Activated T-helper 17 cell treated with anti-CD3 and anti-CD28 coated beads, Interleukin-2, amount 50 U/mL, for 72 hours (primary cell): ENCODE data around the gene MBOAT1. TPM values are rescaled to one million over a fixed set of nuclear protein-coding genes. Genes with fewer than 3 reads are reported as not detected.

Source experiments
- ATAC-seq: fragments of 150-1000 bp; cut with Tn5 transposase; replicated peaks from 2 replicates; pipeline ENCODE4 v1.10.0; 2021; ENCODE audit warnings: mild to moderate bottlenecking, moderate library complexity
- H3K27ac Mint-ChIP-seq: one replicate; pipeline ENCODE4 v1.8.0; 2022; ENCODE audit warnings: mixed read lengths
- H3K27me3 Mint-ChIP-seq: one replicate; pipeline ENCODE4 v1.8.0; 2022; ENCODE audit warnings: mixed read lengths
- H3K36me3 Mint-ChIP-seq: one replicate; pipeline ENCODE4 v1.8.0; 2022; ENCODE audit warnings: low read depth, mild to moderate bottlenecking, mixed read lengths
- H3K4me1 Mint-ChIP-seq: one replicate; pipeline ENCODE4 v1.8.0; 2022; ENCODE audit warnings: mixed read lengths
- H3K4me3 Mint-ChIP-seq: one replicate; pipeline ENCODE4 v1.8.0; 2022; ENCODE audit warnings: mild to moderate bottlenecking, mixed read lengths
- H3K9me3 Mint-ChIP-seq: one replicate; pipeline ENCODE4 v1.8.0; 2022; ENCODE audit warnings: mixed read lengths
- total RNA-seq, 2 donors: library from RNA; stranded (reverse); gene quantifications; one replicate each; pipeline ENCODE4 v1.2.3, GENCODE V29; 2022

MBOAT1 gene
- total RNA-seq, 2 donors from 2014 or later = 15.7 to 18.3 TPM

DNA sequence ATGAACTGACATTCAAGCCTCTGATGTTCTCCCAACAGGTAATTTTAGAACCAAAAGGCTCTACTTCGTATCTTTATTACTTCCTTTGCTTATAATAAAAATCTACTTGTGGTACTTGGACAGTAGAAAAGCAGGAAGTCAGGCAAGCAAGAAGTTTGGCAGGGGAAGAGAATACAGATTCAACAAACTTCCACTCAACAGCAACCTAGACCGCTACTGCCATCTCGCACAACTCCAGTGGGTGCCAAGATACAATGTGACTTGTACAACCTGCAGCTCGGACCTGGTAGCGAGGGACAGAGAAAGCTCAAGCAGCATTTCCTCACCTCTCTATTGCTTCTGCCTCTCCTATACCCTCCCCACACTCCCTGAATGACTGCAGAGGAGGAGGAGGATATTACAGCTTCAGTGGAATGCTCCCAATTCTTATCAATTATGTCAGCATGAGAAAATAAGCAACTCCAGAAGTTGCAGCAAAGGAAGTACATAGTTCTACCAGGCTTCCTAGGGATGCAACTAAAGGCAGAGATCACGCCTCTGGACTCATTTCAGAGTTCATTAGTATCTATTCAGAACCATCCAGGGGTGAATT, 76.5 kb downstream of the MBOAT1 start:
- H3K4me3 Mint-ChIP-seq = no peak overlapping the region
- H3K27me3 Mint-ChIP-seq = no peaks in the 10 kb centered on the region
- H3K4me1 Mint-ChIP-seq = no peaks in the 10 kb centered on the region
- peaks cover 44% of the 10 kb centered on the region for H3K36me3 Mint-ChIP-seq
- ATAC-seq = no peak
- no peak overlapping the region for H3K27ac Mint-ChIP-seq
- peaks cover 4% of the 10 kb centered on the region for H3K9me3 Mint-ChIP-seq

GRCh38 chr6:20134613-20135012, 77.7 kb downstream of the MBOAT1 start:
- Mint-ChIP-seq H3K36me3 (peaks cover 43% of the 10 kb centered on the region), H3K27ac (no peak overlapping the region), H3K27me3 (no peaks in the 10 kb centered on the region), H3K4me3 (no peak overlapping the region), H3K4me1 (no peaks in the 10 kb centered on the region), H3K9me3 (peaks cover 4% of the 10 kb centered on the region)
- ATAC-seq = no peak

GRCh38 chr6:20129290-20130088, 82.8 kb downstream of the MBOAT1 start:
- Mint-ChIP-seq H3K9me3 (peaks cover 4% of the 10 kb centered on the region), H3K36me3 (peaks cover 39% of the 10 kb centered on the region), H3K4me1 (peaks cover 4% of the 10 kb centered on the region), H3K27ac (peak overlapping the region; percentile 39), H3K4me3 (no peak overlapping the region), H3K27me3 (no peaks in the 10 kb centered on the region)
- ATAC-seq = no peak

GRCh38 chr6:20128018-20128417, 84.3 kb downstream of the MBOAT1 start:
- no peak overlapping the region for H3K27ac Mint-ChIP-seq
- ATAC-seq = no peak
- H3K4me3 Mint-ChIP-seq = no peak overlapping the region
- H3K4me1 Mint-ChIP-seq = peaks cover 4% of the 10 kb centered on the region
- H3K36me3 Mint-ChIP-seq = peaks cover 51% of the 10 kb centered on the region
- H3K27me3 Mint-ChIP-seq = no peaks in the 10 kb centered on the region
- H3K9me3 Mint-ChIP-seq = peaks cover 4% of the 10 kb centered on the region

- Mint-ChIP-seq H3K36me3 (peaks cover 50% of the 10 kb centered on the region), H3K27ac (no peak overlapping the region), H3K4me1 (peaks cover 4% of the 10 kb centered on the region), H3K9me3 (no peaks in the 10 kb centered on the region), H3K4me3 (no peak overlapping the region), H3K27me3 (no peaks in the 10 kb centered on the region)
- peak; percentile 56 for ATAC-seq
Measured at GRCh38 chr6:20126789-20127653, 85.2 kb downstream of the MBOAT1 start.

- Mint-ChIP-seq H3K27me3 (no peaks in the 10 kb centered on the region), H3K4me1 (peaks cover 4% of the 10 kb centered on the region), H3K27ac (no peak overlapping the region), H3K4me3 (no peak overlapping the region), H3K9me3 (no peaks in the 10 kb centered on the region), H3K36me3 (peaks cover 52% of the 10 kb centered on the region)
- no peak for ATAC-seq
Measured at GRCh38 chr6:20126102-20126752, 86.0 kb downstream of the MBOAT1 start.

DNA sequence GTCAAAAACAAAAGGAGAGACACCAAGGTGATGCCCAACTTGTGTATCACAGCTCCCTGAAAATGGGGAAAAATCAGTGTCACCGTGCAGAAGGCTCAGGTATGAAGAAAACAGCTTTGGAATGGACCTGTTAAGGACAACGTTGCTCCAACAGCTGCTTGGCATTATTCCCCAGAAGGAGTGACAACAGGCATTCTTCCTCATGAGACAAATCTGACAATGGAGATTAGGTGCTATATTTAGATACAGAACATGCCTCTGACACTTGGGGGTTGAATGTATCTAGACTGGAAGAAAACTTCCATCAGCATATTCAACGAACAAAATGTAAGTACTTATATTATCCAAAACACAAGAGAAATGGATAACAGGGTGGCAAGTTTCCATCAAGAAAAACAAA, 87.7 kb downstream of the MBOAT1 start:
- Mint-ChIP-seq H3K36me3 (peaks cover 54% of the 10 kb centered on the region), H3K27ac (no peak overlapping the region), H3K4me1 (peaks cover 4% of the 10 kb centered on the region), H3K4me3 (no peak overlapping the region), H3K9me3 (no peaks in the 10 kb centered on the region), H3K27me3 (no peaks in the 10 kb centered on the region)
- ATAC-seq = no peak

DNA sequence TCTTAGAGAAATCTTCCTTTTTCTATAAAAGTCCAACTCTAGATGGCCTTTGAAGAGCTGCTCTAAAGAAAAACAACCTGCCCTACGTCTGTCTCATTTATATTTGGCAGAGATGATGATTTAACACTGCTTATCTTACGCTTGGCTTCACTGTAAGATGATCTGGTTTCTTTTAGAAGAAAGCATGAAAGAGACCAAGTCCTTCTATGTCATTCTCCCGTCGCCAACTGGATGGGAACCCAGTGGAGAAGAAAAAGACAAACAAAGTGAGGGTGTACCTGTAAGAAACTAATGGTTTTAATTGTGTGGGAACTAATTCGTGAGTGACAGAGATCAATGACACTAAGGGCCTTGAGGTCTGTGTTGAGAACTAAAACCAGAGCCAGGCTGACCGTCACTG, 92.8 kb downstream of the MBOAT1 start:
- no peak for ATAC-seq
- no peaks in the 10 kb centered on the region for H3K9me3 Mint-ChIP-seq
- H3K27me3 Mint-ChIP-seq = no peaks in the 10 kb centered on the region
- H3K36me3 Mint-ChIP-seq = peaks cover 82% of the 10 kb centered on the region
- H3K4me1 Mint-ChIP-seq = peaks cover 4% of the 10 kb centered on the region
- no peak overlapping the region for H3K4me3 Mint-ChIP-seq
- H3K27ac Mint-ChIP-seq = no peak overlapping the region

- peaks cover 4% of the 10 kb centered on the region for H3K4me1 Mint-ChIP-seq
Measured at GRCh38 chr6:20118892-20119291, 93.4 kb downstream of the MBOAT1 start.

DNA sequence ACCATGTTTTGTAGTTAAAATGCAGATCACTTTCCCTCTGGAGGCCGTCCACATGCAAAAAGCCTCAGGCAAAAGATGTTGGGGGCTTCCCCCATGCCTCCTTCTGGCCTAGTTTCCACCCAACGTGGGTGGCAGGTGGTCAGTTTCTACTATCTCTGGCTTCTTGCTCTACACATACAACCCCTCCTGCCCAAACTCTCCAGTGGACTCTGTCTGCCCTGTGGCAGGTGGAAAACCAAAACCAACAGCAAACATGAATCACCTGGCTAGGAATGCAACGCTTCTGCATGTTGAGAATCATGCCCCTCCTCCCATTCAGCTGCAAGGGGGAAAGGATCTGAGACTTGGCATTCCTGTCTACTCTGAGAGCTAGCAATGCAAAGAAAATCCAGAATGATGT, 94.8 kb downstream of the MBOAT1 start:
- H3K4me3 Mint-ChIP-seq = no peak overlapping the region
- ATAC-seq = peak; percentile 54
- H3K27ac Mint-ChIP-seq = no peak overlapping the region

More at GRCh38 chr6:20118892-20119291, 93.4 kb downstream of the MBOAT1 start:
- Mint-ChIP-seq H3K27me3 (no peaks in the 10 kb centered on the region), H3K9me3 (no peaks in the 10 kb centered on the region), H3K36me3 (peaks cover 83% of the 10 kb centered on the region), H3K27ac (no peak overlapping the region), H3K4me3 (no peak overlapping the region)
- ATAC-seq = no peak

GRCh38 chr6:20116792-20117191, 95.5 kb downstream of the MBOAT1 start:
- H3K4me1 Mint-ChIP-seq = peaks cover 4% of the 10 kb centered on the region

More for the DNA sequence above, 94.8 kb downstream of the MBOAT1 start:
- Mint-ChIP-seq H3K4me1 (peaks cover 4% of the 10 kb centered on the region), H3K36me3 (peaks cover 89% of the 10 kb centered on the region), H3K9me3 (no peaks in the 10 kb centered on the region), H3K27me3 (no peaks in the 10 kb centered on the region)

DNA sequence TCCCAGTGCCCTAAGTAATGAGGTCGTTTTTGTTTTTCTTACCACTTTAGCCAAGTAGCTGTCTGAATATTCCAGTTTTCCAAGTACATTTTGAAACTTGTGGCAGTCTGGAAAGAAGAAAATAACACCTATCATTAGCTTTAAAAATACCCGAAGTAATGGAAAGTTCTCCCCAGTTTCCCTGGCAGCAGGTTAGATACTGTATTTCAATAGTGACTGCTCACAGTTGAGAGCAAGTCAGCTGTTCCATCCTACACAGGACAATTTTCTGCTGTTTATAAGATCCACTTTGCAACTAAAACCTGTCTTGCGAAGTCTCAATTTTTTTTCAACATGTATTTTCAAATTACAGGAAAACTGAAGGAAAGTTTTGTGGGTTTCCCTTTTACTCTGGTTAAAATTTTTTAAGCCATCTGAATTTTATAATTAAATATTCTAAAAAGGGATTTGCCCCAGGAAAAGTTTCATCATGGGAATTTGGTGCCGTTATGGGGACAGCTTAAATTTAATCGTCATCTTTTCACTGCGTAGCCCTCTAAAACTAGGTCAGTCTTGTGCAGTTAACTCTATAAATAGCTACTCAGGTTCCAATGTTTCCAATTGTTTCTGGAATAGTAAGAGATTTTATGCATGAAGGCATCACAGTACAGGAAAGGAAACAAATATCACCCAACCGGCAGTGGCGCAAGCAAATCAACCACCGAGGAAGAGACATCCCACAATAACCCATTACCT, 96.9 kb downstream of the MBOAT1 start:
- Mint-ChIP-seq H3K36me3 (peaks cover 92% of the 10 kb centered on the region), H3K9me3 (no peaks in the 10 kb centered on the region), H3K27me3 (no peaks in the 10 kb centered on the region)

More at GRCh38 chr6:20116792-20117191, 95.5 kb downstream of the MBOAT1 start:
- no peak overlapping the region for H3K27ac Mint-ChIP-seq
- no peaks in the 10 kb centered on the region for H3K27me3 Mint-ChIP-seq
- no peak overlapping the region for H3K4me3 Mint-ChIP-seq
- ATAC-seq = no peak
- H3K36me3 Mint-ChIP-seq = peaks cover 91% of the 10 kb centered on the region
- H3K9me3 Mint-ChIP-seq = no peaks in the 10 kb centered on the region

GRCh38 chr6:20113649-20114224, 98.5 kb downstream of the MBOAT1 start:
- peaks cover 89% of the 10 kb centered on the region for H3K36me3 Mint-ChIP-seq
- H3K4me1 Mint-ChIP-seq = peaks cover 4% of the 10 kb centered on the region
- no peak overlapping the region for H3K27ac Mint-ChIP-seq
- ATAC-seq = no peak
- H3K9me3 Mint-ChIP-seq = no peaks in the 10 kb centered on the region
- no peaks in the 10 kb centered on the region for H3K27me3 Mint-ChIP-seq
- no peak overlapping the region for H3K4me3 Mint-ChIP-seq

More for the DNA sequence above, 96.9 kb downstream of the MBOAT1 start:
- Mint-ChIP-seq H3K27ac (no peak overlapping the region), H3K4me3 (no peak overlapping the region), H3K4me1 (peaks cover 4% of the 10 kb centered on the region)
- no peak for ATAC-seq
